Natural killer cell (primary cell): ENCODE measurements around the gene NBL1. TPM values are rescaled to one million over a fixed set of nuclear protein-coding genes. Genes with fewer than 3 reads are reported as not detected.

Source experiments
- ATAC-seq, 3 donors: fragments of 150-1000 bp in 2 of 3; fragments of 200-7000 bp in 1 of 3; cut with Tn5 transposase; 1 replicate in 1 of 3; 2 replicates in 2 of 3; pipeline ENCODE4 v1.10.0; 2021; ENCODE audit warnings: mild to moderate bottlenecking in 2 of 3, moderate library complexity in 2 of 3
- DNase-seq, 2 donors: peaks; one replicate each; pipeline versions ENCODE4 v3.0.0 to v3.0.0-alpha.2; 2013 to 2021; ENCODE audit warnings: mixed read lengths in 1 of 2
- H3K27ac ChIP-seq: one replicate; pipeline ENCODE4 v1.5.1; 2013; ENCODE audit warnings: mild to moderate bottlenecking, low read length
- H3K27me3 ChIP-seq: one replicate; pipeline ENCODE4 v1.6.1; 2013; ENCODE audit warnings: low read length; ENCODE audit not compliant: control insufficient read depth, insufficient read depth
- H3K36me3 ChIP-seq: one replicate; pipeline ENCODE4 v1.6.1; 2013; ENCODE audit warnings: low read length; ENCODE audit not compliant: control insufficient read depth, insufficient read depth
- H3K4me1 ChIP-seq: one replicate; pipeline ENCODE4 v1.6.1; 2013; ENCODE audit warnings: low read length; ENCODE audit not compliant: control insufficient read depth, insufficient read depth
- H3K4me3 ChIP-seq: one replicate; pipeline ENCODE4 v1.5.1; 2013; ENCODE audit warnings: low read length
- H3K9me3 ChIP-seq: one replicate; pipeline ENCODE4 v1.6.1; 2013; ENCODE audit warnings: low read length; ENCODE audit not compliant: control insufficient read depth, insufficient read depth
- H3K27ac Mint-ChIP-seq, 2 donors: one replicate each; pipeline ENCODE4 v1.8.0; 2022; ENCODE audit warnings: mild to moderate bottlenecking in 2 of 2, mixed read lengths in 2 of 2, moderate library complexity in 1 of 2
- H3K27me3 Mint-ChIP-seq, 2 donors: one replicate each; pipeline ENCODE4 v1.8.0; 2022; ENCODE audit warnings: low read depth in 2 of 2, mixed read lengths in 2 of 2
- H3K36me3 Mint-ChIP-seq: one replicate; pipeline ENCODE4 v1.8.0; 2022; ENCODE audit warnings: mixed read lengths
- H3K4me1 Mint-ChIP-seq, 2 donors: one replicate each; pipeline ENCODE4 v1.8.0; 2022; ENCODE audit warnings: mixed read lengths in 2 of 2
- H3K4me3 Mint-ChIP-seq: one replicate; pipeline ENCODE4 v1.8.0; 2022; ENCODE audit warnings: mild to moderate bottlenecking, moderate library complexity, mixed read lengths
- H3K9me3 Mint-ChIP-seq, 2 donors: one replicate each; pipeline ENCODE4 v1.8.0; 2022; ENCODE audit warnings: mixed read lengths in 2 of 2
- WGBS: methylation state at CpG from one replicate; pipeline ENCODE4 v1.1.7; 2013; ENCODE audit warnings: missing lambda C conversion rate; ENCODE audit not compliant: insufficient coverage; 5-methylcytosine and 5-hydroxymethylcytosine counted together
- intact Hi-C: fragments of 100-400 bp; cut with micrococcal nuclease; formaldehyde crosslinking; loops from one replicate; pipeline ENCODE4 v1.14.2; 2022
- total RNA-seq, 4 donors: library from RNA; stranded (reverse); fragments of 120-200 nt in 1 of 4; gene quantifications; one replicate each; pipeline versions ENCODE4 v1.2.3 to v1.2.4, GENCODE V29; 2013 to 2022
- TF ChIP-seq, protein P1 (sequence below): fragments of 200-600 bp; IDR thresholded peaks from one replicate; pipeline ENCODE4 v1.8.0; 2022; ENCODE audit warnings: antibody characterized with exemption

Gene NBL1
- total RNA-seq, 3 donors from 2014 or later (not counting 1 experiment from before 2014, with no cell fraction given) = 10.7 to 18.4 (median 11.4) TPM

DNA sequence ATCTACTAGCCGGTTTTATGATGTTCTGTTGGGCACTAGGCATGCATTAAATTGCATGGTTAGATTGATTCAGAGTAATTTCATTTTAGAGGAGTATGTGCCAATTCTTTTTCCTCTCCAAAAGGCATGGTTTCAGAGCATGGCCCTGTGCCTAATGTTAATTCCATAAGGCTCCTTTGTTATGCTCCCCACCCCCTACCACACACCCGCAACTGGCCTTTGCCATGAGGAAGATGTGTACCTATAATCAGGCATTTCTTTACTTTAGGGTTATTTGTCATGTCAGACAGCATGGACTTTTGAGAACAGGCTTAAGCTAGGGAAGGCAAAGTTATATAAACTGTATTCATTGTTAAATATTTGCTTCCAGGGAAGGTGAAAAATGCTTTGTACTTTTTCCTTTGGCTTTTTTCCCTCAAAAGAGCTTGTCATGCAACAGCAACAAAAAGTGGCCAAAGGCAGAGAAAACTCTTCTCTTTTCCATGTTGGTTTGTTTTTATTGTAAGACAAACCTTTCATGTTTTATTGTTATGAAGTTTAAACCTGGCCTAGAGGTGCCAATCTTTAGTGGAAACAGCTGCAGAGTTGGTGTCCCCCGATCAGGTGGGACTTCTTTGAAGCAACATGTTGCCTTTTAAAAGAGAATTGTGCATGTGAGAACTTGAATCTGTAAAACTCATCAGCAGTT is 24.3 kb upstream of the NBL1 start:
- no peaks in the 10 kb centered on the region for H3K27me3 Mint-ChIP-seq
- 96% methylated on average over 2 of the region's 3 CpGs for WGBS
- no peak overlapping the region for H3K27ac ChIP-seq
- TF ChIP-seq, protein P1, sequence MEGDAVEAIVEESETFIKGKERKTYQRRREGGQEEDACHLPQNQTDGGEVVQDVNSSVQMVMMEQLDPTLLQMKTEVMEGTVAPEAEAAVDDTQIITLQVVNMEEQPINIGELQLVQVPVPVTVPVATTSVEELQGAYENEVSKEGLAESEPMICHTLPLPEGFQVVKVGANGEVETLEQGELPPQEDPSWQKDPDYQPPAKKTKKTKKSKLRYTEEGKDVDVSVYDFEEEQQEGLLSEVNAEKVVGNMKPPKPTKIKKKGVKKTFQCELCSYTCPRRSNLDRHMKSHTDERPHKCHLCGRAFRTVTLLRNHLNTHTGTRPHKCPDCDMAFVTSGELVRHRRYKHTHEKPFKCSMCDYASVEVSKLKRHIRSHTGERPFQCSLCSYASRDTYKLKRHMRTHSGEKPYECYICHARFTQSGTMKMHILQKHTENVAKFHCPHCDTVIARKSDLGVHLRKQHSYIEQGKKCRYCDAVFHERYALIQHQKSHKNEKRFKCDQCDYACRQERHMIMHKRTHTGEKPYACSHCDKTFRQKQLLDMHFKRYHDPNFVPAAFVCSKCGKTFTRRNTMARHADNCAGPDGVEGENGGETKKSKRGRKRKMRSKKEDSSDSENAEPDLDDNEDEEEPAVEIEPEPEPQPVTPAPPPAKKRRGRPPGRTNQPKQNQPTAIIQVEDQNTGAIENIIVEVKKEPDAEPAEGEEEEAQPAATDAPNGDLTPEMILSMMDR = no peak
- intact Hi-C loops = no loop called here
- no peak for DNase-seq
- H3K4me3 ChIP-seq = no peak overlapping the region
- H3K27ac Mint-ChIP-seq = no peak overlapping the region
- H3K27me3 ChIP-seq = no peaks in the 10 kb centered on the region
- H3K36me3 ChIP-seq = peaks cover 24% of the 10 kb centered on the region
- H3K4me3 Mint-ChIP-seq = no peak overlapping the region
- peaks cover 4% of the 10 kb centered on the region for H3K36me3 Mint-ChIP-seq
- H3K9me3 Mint-ChIP-seq = no peaks in the 10 kb centered on the region
- no peaks in the 10 kb centered on the region for H3K9me3 ChIP-seq
- H3K4me1 Mint-ChIP-seq = peaks cover 7 to 11% of the 10 kb centered on the region in 2 donors
- ATAC-seq = no peak
- H3K4me1 ChIP-seq = no peaks in the 10 kb centered on the region

DNA sequence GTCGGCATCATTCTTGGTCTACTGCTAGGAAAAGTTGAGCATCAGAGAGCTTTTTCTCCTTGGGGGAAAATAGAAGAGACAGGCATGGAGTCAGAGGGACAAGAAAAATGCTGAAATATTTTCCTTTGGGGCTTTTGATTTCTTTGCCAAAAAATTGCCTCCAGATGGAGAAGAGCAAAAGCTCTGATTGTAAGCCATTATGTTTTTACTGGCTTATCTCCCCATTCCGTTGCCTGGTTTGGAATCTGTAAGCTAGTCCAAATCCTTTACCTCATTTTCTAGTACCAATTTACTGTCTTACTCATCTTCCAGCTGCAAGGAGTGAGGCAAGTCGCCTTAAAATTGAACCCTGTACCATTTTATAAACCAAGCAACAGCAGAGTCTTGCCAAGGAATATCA is 23.3 kb upstream of the NBL1 start:
- TF ChIP-seq, protein P1 = no peak
- 100% methylated on average over 3 of the region's 3 CpGs for WGBS
- intact Hi-C loops = no loop called here
- Mint-ChIP-seq H3K27me3 (no peaks in the 10 kb centered on the region), H3K4me1 (peaks cover 0 to 15% of the 10 kb centered on the region in 2 donors), H3K9me3 (no peaks in the 10 kb centered on the region), H3K4me3 (no peak overlapping the region), H3K27ac (no peak overlapping the region), H3K36me3 (no peaks in the 10 kb centered on the region)
- DNase-seq (no peak), ATAC-seq (no peak)
- peaks cover 28% of the 10 kb centered on the region for H3K36me3 ChIP-seq
- no peaks in the 10 kb centered on the region for H3K4me1 ChIP-seq
- no peak overlapping the region for H3K27ac ChIP-seq
- no peaks in the 10 kb centered on the region for H3K9me3 ChIP-seq
- no peaks in the 10 kb centered on the region for H3K27me3 ChIP-seq
- no peak overlapping the region for H3K4me3 ChIP-seq

GRCh38 chr1:19621274-19621950 is 22.7 kb upstream of the NBL1 start:
- H3K27me3 Mint-ChIP-seq = no peaks in the 10 kb centered on the region
- TF ChIP-seq, protein P1 = no peak
- DNase-seq (no peak), ATAC-seq (no peak)
- Histone ChIP-seq H3K4me3 (no peak overlapping the region), H3K27me3 (no peaks in the 10 kb centered on the region), H3K36me3 (peaks cover 31% of the 10 kb centered on the region), H3K9me3 (no peaks in the 10 kb centered on the region), H3K27ac (no peak overlapping the region), H3K4me1 (no peaks in the 10 kb centered on the region)
- peak overlapping the region in 1 of 2 donors; percentile 42 for H3K27ac Mint-ChIP-seq
- intact Hi-C loops = no loop called here
- WGBS = 100% methylated on average over 4 of the region's 4 CpGs
- H3K4me3 Mint-ChIP-seq = no peak overlapping the region
- H3K4me1 Mint-ChIP-seq = peaks cover 0 to 15% of the 10 kb centered on the region in 2 donors
- no peaks in the 10 kb centered on the region for H3K36me3 Mint-ChIP-seq
- H3K9me3 Mint-ChIP-seq = no peaks in the 10 kb centered on the region
